ENCODE data around the gene MXRA7. TPM values are rescaled to one million over a fixed set of nuclear protein-coding genes. Genes with fewer than 3 reads are reported as not detected.
A peak's percentile ranks its signal among the peaks of the same experiment; 100 is the strongest.

MXRA7 gene
- total RNA-seq, 1 donor, result 244 TPM

DNA sequence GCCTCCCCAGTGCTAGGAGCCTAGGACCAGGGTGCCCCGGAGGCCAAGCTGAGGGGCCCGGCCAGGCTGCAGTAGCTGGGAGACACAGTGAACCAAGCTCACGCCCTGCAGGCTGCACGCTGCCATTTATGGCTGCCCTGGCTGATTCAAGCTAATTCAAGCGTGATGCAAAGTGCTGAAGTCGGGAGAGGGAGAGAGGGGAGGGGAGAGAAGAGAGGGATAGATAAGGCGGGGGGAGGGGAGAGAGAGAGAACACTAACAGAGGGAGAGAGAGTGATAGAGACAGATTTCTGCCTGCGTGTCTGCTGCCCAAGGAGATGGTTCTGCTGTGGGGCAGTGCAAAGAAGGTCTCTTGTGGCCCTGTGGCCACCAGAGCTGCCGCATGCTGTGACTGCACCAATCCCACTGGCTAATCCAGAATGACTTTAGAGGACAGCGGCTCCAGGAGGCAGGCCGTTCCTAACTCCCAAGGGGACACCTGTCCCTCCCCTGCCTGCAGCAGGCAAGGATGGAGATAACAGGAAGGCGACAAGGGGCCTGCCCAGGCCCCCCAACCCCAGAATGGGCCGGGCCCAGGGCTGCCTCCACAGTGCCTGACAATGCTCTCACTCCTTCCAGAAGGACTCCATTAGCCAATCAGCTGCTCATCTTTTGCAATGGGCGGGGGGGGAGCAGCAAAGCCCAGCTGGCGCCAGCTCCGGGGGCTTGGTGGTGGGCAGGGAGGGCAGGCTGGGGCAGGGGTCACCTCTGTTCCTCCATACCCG, 12.9 kb downstream of the MXRA7 start:
- no peak overlapping the region for H3K4me3 ChIP-seq (ENCODE audit: low read depth, low read length)
- TF ChIP-seq, protein P1, sequence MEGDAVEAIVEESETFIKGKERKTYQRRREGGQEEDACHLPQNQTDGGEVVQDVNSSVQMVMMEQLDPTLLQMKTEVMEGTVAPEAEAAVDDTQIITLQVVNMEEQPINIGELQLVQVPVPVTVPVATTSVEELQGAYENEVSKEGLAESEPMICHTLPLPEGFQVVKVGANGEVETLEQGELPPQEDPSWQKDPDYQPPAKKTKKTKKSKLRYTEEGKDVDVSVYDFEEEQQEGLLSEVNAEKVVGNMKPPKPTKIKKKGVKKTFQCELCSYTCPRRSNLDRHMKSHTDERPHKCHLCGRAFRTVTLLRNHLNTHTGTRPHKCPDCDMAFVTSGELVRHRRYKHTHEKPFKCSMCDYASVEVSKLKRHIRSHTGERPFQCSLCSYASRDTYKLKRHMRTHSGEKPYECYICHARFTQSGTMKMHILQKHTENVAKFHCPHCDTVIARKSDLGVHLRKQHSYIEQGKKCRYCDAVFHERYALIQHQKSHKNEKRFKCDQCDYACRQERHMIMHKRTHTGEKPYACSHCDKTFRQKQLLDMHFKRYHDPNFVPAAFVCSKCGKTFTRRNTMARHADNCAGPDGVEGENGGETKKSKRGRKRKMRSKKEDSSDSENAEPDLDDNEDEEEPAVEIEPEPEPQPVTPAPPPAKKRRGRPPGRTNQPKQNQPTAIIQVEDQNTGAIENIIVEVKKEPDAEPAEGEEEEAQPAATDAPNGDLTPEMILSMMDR (IDR thresholded peaks at IDR 0.05; ENCODE audit: insufficient read depth, low read depth, low read length), result no peak
- DNase-seq (ENCODE audit: low read depth), result peak; percentile 79

DNA sequence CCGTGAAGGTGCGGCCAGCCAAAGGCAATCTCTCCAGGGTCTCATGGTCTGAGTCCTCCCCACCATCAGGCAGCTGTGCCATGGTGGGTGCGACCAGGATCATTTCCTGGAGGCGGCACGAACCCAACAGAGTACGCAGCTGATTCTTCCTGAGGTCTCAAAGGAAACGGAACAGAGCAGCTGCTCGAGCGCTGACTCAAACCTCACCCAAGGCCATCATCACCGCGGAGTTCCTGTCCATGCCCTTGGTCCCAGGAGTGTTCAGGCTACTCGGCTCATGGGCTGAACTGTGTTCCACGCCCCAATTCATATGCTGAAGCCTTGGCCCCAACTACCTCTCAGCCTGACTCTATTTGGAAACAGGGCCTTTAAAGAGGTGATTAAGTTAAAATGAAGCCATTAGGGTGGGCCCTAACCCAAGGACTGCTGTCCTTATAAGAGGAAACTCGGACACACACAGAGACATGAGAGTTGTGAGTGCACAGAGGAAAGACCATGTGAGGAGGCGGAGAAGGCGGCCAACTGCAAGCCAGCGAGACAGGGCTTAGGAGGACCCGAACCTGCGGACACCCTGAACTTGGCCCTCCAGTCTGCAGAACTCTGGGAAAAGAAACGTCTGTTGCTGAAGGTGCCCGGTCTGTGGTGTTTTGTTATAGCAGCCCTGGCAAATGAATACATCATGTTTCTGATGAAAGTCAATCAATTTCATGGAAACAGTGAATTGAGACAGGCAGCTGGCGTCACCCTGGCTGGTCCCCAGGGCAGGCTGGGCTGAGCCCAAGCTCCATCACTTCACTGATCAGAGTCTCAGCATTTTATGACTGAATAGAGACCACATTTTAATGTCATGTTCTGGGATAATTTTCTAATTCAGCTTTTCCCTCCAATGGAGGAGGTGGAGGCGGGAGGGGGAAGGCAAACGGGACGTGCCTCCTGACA, 13.7 kb downstream of the MXRA7 start:
- TF ChIP-seq, protein P1 (IDR thresholded peaks at IDR 0.05; ENCODE audit: insufficient read depth, low read depth, low read length), result no peak
- peak; percentile 55 for DNase-seq (ENCODE audit: low read depth)
- H3K4me3 ChIP-seq (ENCODE audit: low read depth, low read length), result no peak overlapping the region

DNA sequence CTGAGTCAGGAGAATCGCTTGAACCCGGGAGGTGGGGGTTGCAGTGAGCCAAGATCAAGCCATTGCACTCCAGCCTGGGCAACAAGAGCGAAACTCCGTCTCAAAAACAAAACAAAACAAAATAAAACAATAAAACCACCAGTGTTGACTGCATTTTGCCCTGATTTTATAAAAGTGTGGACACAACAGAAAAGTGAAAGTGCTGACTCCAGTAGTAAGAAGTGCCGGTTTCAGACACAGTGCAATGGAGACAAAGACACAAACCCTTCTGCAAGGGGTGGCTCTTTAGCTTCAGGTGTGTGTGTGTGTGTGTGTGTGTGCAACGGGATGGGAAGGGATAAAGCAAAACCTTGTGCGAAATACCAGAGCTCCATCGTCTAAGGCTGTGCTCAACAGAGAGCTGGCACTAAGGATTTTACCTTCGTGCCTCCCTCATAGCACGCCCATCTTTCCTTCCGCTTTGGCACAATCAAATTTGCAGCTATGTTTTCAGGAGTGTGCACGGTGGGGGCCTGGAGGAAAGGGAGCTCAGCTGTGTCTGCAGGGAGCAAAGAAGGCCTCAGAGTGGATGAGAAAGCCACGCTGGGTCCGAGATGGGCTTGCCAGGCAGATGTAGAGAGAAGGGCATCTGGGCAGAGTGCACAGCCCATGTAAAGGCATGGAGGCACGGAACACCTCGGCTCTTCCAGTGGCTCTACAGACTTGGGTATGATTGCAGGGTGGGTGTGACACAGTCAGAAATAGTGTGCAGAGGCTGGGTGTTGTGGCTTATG, 15.5 kb downstream of the MXRA7 start:
- no peak for DNase-seq (ENCODE audit: low read depth)
- H3K4me3 ChIP-seq (ENCODE audit: low read depth, low read length), result no peak overlapping the region

DNA sequence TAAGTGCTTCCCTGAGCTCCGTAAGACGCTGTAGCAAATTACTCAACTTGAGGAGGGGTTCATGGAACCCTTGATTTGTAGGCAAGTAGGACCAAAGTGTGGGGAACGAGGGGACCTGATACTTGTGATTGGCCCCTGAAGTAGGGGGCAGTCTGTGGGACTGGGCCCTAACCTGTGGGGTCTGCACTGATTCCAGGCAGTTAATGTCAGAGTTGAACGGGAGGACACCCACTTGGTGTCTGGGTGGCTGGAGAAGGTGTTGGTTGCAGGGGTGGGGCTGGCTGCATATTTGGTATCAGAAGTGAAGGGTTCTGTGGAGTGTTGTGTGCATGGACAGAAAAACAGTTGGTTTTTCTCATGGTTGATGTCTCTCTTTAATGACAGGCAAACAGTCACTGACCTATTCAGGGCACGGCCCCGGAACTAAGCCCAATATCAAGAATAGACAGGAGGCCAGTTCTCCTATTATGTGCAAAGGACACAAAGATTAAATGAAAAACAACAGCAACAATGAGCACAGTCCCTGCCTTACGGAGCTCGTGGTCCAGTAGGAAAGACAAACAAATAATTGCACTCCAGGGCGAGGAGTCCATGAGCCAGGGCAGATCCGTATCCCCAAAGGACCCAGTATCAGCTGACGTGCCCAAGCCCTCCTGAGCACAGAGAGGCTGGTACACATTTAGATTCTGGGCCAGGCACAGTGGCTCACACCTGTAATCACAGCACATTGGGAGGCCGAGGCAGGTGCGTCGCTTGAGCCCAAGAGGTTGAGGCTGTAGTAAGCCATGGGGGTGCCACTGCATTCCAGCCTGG, 19.2 kb downstream of the MXRA7 start:
- no peak for DNase-seq (ENCODE audit: low read depth)
- no peak overlapping the region for H3K4me3 ChIP-seq (ENCODE audit: low read depth, low read length)
- TF ChIP-seq, protein P1 (IDR thresholded peaks at IDR 0.05; ENCODE audit: insufficient read depth, low read depth, low read length), result no peak

More for the DNA sequence above, 15.5 kb downstream of the MXRA7 start:
- TF ChIP-seq, protein P1 (IDR thresholded peaks at IDR 0.05; ENCODE audit: insufficient read depth, low read depth, low read length), result no peak

DNA sequence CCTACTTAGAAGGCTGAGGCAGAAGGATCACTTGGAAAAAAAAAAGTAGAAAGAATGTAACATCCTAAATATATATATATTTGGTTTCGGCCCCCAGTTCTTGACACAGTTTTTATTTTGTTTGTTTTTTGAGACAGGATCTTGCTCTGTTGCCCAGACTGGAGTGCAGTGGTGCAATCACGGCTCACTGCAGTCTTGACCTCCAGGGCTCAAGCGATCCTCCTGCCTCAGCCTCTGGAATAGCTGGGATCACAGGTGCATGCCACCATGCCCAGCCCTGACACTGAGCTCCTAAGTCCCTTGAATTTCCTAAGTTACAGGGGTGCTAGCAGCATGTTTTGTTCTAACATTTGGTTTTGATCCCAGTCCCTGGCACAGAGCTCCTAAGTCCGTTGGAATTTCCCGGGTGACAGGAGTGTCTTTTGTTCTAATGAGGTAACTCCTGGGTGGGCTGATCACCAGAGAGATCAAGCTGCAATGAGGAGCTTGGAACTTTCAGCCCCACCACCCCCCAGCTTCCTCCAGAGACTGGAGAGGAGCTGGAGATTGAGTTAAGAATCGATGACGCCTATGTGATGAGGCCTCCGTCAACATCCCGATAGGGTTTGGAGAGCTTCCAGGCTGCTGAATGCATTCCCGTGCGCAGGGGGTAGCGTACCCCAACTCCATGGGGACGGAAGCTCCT, 20.0 kb downstream of the MXRA7 start:
- DNase-seq (ENCODE audit: low read depth), result no peak
- TF ChIP-seq, protein P1 (IDR thresholded peaks at IDR 0.05; ENCODE audit: insufficient read depth, low read depth, low read length), result no peak
- H3K4me3 ChIP-seq (ENCODE audit: low read depth, low read length), result no peak overlapping the region
